DOHH2 (cell line): Measurements from ENCODE around the gene CCDC88C.
A peak's percentile ranks its signal among the peaks of the same experiment; 100 is the strongest.

ENCODE experiments used
- H3F3A ChIP-seq: fragments of 200-600 bp; sonication (generic), shearing (Covaris generic); 2 replicates; pipeline ENCODE4 v1.6.0; 2016; ENCODE audit warnings: antibody characterized with exemption, mild to moderate bottlenecking; ENCODE audit not compliant: control insufficient read depth, insufficient read depth
- H3K27ac ChIP-seq: fragments of 200-600 bp; sonication (generic); 2 replicates; pipeline ENCODE4 v1.5.1; 2014; ENCODE audit warnings: low read depth, mild to moderate bottlenecking, low read length, moderate library complexity
- H3K27me3 ChIP-seq: fragments of 200-600 bp; sonication (generic); 2 replicates; pipeline ENCODE4 v1.6.1; 2014; ENCODE audit warnings: mild to moderate bottlenecking, low read length, mixed read lengths; ENCODE audit not compliant: control insufficient read depth
- H3K36me3 ChIP-seq: fragments of 200-600 bp; sonication (generic); 2 replicates; pipeline ENCODE4 v1.6.1; 2014; ENCODE audit warnings: mild to moderate bottlenecking, low read length, moderate library complexity, mixed read lengths; ENCODE audit not compliant: control insufficient read depth
- H3K4me1 ChIP-seq: fragments of 200-600 bp; sonication (generic); 2 replicates; pipeline ENCODE4 v1.6.1; 2014; ENCODE audit warnings: mild to moderate bottlenecking, low read length, mixed read lengths; ENCODE audit not compliant: control insufficient read depth
- H3K4me2 ChIP-seq: fragments of 200-600 bp; sonication (generic); 2 replicates; pipeline ENCODE4 v1.6.0; 2014; ENCODE audit warnings: mild to moderate bottlenecking, low read length, moderate library complexity
- H3K4me3 ChIP-seq: fragments of 200-600 bp; sonication (generic); 2 replicates; pipeline ENCODE4 v1.5.1; 2014; ENCODE audit warnings: mild to moderate bottlenecking, low read length, mixed read lengths
- H3K79me2 ChIP-seq: fragments of 200-600 bp; sonication (generic); 2 replicates; pipeline ENCODE4 v1.6.1; 2014; ENCODE audit warnings: mild to moderate bottlenecking, low read length, mixed read lengths; ENCODE audit not compliant: control insufficient read depth
- H3K9me2 ChIP-seq: fragments of 200-600 bp; sonication (generic); replicated peaks from 2 replicates; pipeline ENCODE4 v1.6.1; 2014; ENCODE audit warnings: mild to moderate bottlenecking, low read length, mixed read lengths; ENCODE audit not compliant: control insufficient read depth
- H3K9me3 ChIP-seq: fragments of 200-600 bp; sonication (generic); 2 replicates; pipeline ENCODE4 v1.6.1; 2014; ENCODE audit warnings: antibody characterized with exemption, low read length, mixed read lengths; ENCODE audit not compliant: control insufficient read depth, insufficient read depth
- H4K20me1 ChIP-seq: fragments of 200-600 bp; sonication (generic); 2 replicates; pipeline ENCODE4 v1.6.0; 2014; ENCODE audit warnings: low read depth, mild to moderate bottlenecking, antibody characterized with exemption, low read length, moderate library complexity; ENCODE audit not compliant: control insufficient read depth, insufficient read depth
- EZH2phosphoT487 ChIP-seq: fragments of 200-600 bp; sonication (generic); IDR thresholded peaks from 2 replicates; pipeline ENCODE4 v1.6.1; 2017; ENCODE audit warnings: borderline replicate concordance, mild to moderate bottlenecking, antibody characterized with exemption, low read length, moderate library complexity, mixed read lengths
- TF ChIP-seq, protein P1 (sequence below): fragments of 200-600 bp; sonication (generic); IDR thresholded peaks from one replicate; pipeline ENCODE4 v1.5.1; 2014; ENCODE audit warnings: antibody characterized with exemption, mild to moderate bottlenecking, low read depth, low read length; ENCODE audit not compliant: poor library complexity, severe bottlenecking

The CCDC88C gene

DNA sequence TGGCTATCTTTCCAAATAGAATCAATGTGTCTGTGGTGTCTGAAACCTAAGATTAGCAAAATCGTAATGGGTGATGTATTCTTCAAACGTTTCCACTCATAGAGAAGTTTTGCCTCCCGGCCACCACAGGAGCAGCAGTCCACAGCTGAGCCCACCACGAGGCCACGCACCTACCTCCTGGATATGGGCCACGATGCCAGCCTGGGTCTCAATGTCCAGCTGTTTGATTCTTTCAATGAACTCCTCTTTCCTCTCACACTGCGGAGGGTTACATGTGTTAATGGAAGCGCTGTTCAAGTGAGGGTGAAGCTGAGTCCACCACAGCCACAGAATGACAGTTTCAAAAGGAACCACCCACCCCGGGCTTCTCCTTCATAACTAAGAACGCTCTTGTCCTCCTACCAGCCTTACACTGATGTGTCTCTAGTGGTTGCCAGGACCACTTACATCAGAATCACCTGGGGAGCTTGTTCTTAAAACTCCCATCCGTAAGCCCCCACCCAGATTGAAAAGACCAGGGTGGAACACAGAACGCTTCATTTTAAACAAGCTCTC is 75.3 kb downstream of the CCDC88C start:
- H3K36me3 ChIP-seq = peaks cover 88% of the 10 kb centered on the region
- H3K4me3 ChIP-seq = no peak overlapping the region
- peaks cover 10% of the 10 kb centered on the region; the same call in 1 of the 2 replicates for H3F3A ChIP-seq
- peaks cover 57% of the 10 kb centered on the region for H3K79me2 ChIP-seq
- TF ChIP-seq, protein P1, sequence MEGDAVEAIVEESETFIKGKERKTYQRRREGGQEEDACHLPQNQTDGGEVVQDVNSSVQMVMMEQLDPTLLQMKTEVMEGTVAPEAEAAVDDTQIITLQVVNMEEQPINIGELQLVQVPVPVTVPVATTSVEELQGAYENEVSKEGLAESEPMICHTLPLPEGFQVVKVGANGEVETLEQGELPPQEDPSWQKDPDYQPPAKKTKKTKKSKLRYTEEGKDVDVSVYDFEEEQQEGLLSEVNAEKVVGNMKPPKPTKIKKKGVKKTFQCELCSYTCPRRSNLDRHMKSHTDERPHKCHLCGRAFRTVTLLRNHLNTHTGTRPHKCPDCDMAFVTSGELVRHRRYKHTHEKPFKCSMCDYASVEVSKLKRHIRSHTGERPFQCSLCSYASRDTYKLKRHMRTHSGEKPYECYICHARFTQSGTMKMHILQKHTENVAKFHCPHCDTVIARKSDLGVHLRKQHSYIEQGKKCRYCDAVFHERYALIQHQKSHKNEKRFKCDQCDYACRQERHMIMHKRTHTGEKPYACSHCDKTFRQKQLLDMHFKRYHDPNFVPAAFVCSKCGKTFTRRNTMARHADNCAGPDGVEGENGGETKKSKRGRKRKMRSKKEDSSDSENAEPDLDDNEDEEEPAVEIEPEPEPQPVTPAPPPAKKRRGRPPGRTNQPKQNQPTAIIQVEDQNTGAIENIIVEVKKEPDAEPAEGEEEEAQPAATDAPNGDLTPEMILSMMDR = no peak
- TF ChIP-seq EZH2phosphoT487 = no peak
- no peaks in the 10 kb centered on the region for H3K9me3 ChIP-seq
- no peak overlapping the region for H3K4me2 ChIP-seq
- H3K4me1 ChIP-seq = peaks cover 56% of the 10 kb centered on the region
- peak overlapping the region; percentile 15; the same call in 1 of the 2 replicates for H3K27ac ChIP-seq
- H3K9me2 ChIP-seq = no peaks in the 10 kb centered on the region
- no peaks in the 10 kb centered on the region for H3K27me3 ChIP-seq
- peaks cover 8% of the 10 kb centered on the region; the same call in 1 of the 2 replicates for H4K20me1 ChIP-seq

GRCh38 chr14:91341751-91342154 is 75.9 kb downstream of the CCDC88C start:
- Histone ChIP-seq H3K9me2 (no peaks in the 10 kb centered on the region), H3K4me3 (no peak overlapping the region), H3K27ac (peak overlapping the region; percentile 15; the same call in 1 of the 2 replicates), H3K79me2 (peaks cover 52% of the 10 kb centered on the region), H4K20me1 (peaks cover 8% of the 10 kb centered on the region; the same call in 1 of the 2 replicates), H3K4me1 (peaks cover 51% of the 10 kb centered on the region), H3K36me3 (peaks cover 88% of the 10 kb centered on the region), H3K9me3 (no peaks in the 10 kb centered on the region), H3F3A (peaks cover 6% of the 10 kb centered on the region; the same call in 1 of the 2 replicates), H3K4me2 (no peak overlapping the region), H3K27me3 (no peaks in the 10 kb centered on the region)
- TF ChIP-seq, protein P1 = no peak
- TF ChIP-seq EZH2phosphoT487 = no peak

- H3K27ac ChIP-seq = no peak overlapping the region
- no peak for TF ChIP-seq EZH2phosphoT487
- TF ChIP-seq, protein P1 = no peak
- H3K36me3 ChIP-seq = peaks cover 88% of the 10 kb centered on the region
Observed at GRCh38 chr14:91341334-91341733, 76.3 kb downstream of the CCDC88C start.

More at GRCh38 chr14:91341334-91341733, 76.3 kb downstream of the CCDC88C start:
- H3F3A ChIP-seq = peaks cover 5% of the 10 kb centered on the region; the same call in 1 of the 2 replicates
- H3K4me3 ChIP-seq = no peak overlapping the region
- no peak overlapping the region for H3K4me2 ChIP-seq
- H3K9me3 ChIP-seq = no peaks in the 10 kb centered on the region
- peaks cover 46% of the 10 kb centered on the region for H3K4me1 ChIP-seq
- H4K20me1 ChIP-seq = peaks cover 8% of the 10 kb centered on the region; the same call in 1 of the 2 replicates
- H3K27me3 ChIP-seq = no peaks in the 10 kb centered on the region
- H3K9me2 ChIP-seq = no peaks in the 10 kb centered on the region
- H3K79me2 ChIP-seq = peaks cover 47% of the 10 kb centered on the region
